AG09319 (cell line): ENCODE results near the gene SLC40A1.
A peak's percentile ranks its signal among the peaks of the same experiment; 100 is the strongest.

Source experiments
- DNase-seq: peaks from one replicate; pipeline ENCODE4 v3.0.0-alpha.2; 2010; ENCODE audit warnings: low read depth; ENCODE audit errors: extremely low read depth
- TF ChIP-seq, protein P1 (sequence below): IDR thresholded peaks from 2 replicates; pipeline ENCODE4 v1.5.1; 2011; ENCODE audit warnings: low read depth, mild to moderate bottlenecking, inconsistent platforms, low read length, moderate library complexity

The SLC40A1 gene

DNA sequence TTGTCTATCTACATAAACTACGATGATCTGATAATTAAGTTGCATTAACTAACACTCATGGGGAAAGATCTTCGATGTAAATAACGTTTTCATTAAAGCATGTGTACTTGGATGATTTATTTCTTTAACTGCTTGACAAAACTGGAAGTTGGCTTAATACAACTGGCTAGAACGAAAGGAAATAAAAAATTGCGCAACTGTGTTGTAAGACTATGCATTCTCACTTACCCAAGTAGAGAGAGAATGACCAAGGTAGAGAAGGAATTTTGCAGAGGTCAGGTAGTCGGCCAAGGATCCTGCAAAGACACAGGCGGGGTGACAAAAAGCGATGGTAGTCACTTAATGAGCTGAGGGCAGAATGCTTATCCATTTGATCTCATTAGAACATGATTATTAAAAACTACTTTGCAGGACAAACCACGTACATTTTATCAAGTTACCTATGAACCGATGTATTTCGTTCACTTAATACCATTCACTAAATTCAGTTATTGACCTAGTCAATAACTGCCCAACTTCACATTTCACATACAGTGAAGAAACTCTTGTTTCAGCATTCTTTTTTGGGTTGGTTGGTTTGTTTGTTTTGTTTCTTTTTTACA lies 900 bp downstream of the SLC40A1 start:
- no peak for DNase-seq
- TF ChIP-seq, protein P1, sequence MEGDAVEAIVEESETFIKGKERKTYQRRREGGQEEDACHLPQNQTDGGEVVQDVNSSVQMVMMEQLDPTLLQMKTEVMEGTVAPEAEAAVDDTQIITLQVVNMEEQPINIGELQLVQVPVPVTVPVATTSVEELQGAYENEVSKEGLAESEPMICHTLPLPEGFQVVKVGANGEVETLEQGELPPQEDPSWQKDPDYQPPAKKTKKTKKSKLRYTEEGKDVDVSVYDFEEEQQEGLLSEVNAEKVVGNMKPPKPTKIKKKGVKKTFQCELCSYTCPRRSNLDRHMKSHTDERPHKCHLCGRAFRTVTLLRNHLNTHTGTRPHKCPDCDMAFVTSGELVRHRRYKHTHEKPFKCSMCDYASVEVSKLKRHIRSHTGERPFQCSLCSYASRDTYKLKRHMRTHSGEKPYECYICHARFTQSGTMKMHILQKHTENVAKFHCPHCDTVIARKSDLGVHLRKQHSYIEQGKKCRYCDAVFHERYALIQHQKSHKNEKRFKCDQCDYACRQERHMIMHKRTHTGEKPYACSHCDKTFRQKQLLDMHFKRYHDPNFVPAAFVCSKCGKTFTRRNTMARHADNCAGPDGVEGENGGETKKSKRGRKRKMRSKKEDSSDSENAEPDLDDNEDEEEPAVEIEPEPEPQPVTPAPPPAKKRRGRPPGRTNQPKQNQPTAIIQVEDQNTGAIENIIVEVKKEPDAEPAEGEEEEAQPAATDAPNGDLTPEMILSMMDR = no peak

DNA sequence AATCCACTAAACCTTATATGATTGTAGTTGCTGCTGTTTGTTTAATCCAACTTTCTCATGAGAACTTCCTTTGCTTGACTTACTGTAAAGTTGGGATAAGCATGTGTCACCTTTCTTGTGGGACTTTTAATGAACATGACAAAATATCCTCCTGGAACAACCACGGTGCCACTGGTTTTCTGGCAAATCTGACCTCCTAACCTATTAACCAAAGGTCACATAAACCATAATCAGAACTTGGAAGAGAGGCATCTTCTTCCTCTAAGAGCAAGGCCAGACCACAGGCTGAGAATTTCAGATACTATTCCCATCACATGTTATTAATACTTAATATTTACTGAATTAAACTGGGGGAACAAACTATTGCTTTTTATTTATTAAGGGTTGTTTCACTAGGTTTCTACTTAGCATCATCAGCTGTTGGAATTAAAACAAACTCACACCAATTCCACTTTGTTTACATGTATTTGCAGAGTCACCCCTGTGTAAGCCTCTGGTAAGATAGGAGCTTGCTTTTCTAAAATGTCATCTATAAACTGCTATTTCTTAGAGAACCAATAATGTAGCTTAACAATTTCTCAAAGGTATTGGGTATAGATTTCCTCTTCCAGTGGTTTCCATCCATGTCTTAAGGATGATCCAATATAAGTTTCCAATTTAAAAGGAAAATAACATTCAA lies 2.2 kb downstream of the SLC40A1 start:
- TF ChIP-seq, protein P1 = no peak
- no peak for DNase-seq

DNA sequence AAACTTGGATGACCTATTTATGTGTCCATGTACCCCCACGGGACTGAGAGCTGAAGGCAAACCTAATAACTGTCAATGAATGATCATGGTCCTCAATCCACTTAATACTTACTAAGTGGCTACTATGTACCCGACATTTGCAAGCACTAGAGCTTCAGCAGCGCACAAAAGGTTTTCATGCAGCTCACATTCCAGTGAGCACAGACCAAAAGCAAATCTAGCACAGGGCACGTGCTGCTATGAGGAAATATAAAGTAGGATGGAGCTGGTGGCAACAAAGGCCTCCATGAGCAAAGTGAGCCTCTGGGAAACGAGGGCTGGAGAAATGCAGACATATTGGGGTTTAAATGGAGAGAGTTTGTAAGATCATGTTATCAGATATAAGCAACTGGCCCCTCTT lies 3.5 kb downstream of the SLC40A1 start:
- DNase-seq = no peak
- TF ChIP-seq, protein P1 = no peak

DNA sequence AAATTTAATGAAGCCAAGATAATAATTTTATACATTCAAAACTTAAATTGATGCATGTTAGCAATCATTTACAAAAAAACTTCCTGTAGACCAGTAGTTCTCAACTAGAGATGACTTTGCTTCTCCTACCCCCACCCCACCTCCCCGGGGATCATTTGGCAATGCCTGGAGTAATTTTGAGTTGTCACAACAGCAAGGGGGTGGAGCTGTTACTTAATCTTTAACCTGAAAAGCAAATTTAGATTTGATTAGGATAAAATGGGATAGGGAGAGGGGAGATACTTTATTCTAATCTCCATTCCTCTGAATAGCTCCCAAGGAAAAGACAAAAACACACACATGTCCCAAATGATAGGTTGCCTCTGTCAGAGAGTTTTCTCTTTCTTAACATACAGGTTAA lies 4.2 kb downstream of the SLC40A1 start:
- no peak for DNase-seq
- TF ChIP-seq, protein P1 = no peak

DNA sequence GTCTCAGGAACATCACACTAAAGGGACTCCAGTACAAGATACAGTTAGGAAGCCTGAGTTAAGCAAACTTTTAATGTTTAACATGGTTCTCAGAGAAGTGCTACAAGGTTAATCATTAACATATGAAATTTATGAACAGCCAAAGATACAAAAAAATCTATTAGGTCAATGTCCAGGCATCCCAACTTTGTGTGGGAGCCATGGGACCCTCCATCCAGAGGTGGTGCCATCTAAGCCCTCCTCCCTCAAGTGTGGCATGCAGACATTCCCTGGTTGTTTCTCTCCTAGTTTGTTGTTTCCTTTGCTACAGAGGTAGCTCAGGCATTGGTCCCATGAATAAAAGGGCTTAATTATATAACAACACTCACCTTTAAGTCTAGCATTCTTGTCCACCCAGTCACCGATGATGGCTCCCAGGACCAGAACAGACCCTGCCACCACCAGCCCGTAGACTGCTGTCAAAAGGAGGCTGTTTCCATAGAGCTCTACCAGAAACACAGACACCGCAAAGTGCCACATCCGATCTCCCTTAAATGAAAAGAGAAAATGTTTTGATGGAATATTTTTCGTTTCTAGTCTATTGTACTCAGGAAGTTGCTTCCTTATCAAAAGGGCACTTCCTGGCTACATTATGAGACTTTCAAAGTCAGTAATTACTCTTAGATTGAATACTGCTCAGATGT lies 5.7 kb downstream of the SLC40A1 start:
- DNase-seq = no peak
- TF ChIP-seq, protein P1 = no peak

DNA sequence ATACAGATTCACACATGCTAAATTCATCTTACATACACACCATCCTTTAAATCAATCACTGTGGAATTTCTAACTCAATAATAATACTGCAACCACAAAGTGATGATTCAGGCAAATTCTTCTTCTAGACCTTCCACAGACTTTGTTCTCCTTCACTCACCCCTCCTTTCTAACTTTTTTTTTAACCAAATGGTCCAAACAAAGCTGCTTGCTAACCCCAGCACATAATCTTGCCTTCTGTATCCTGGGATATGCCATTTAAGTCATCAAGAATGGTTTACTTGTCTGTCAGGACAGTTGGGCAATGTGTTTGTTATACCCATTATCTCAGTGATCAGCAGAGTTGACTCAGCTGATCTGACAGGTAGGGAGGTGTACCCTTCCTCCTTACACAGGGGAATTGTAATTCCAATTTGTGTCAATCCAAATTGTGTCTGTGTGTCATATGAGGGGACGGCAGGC lies 10.0 kb downstream of the SLC40A1 start:
- no peak for DNase-seq
- TF ChIP-seq, protein P1 = no peak

DNA sequence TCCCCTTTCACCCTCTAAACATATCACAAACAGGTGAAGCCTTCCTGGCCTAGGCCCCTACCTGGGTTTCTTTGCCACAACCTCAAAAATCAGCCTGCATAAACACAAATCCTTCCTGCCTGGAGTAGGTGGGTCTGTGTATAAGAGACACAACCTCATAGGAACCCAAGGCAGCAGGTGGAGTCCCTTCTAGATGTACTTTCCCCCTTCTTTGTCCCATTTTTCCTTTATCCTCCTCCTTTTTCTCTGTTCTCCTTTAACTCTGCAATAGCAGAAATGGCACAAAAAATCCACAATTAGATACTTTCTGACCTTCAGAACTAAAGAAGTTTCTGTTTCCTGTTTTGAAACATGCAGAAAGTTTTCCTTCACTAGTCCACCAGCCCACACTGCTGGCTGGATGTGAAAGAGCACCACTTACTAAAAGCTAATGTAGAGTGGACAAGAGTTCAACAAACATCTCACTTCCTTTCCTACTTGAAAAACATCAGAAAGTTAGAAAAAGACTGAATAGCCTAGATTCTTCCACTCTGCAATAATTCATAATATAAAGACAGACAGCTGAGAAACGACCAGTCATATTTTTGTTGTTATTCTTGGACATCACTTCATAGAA lies 11.2 kb downstream of the SLC40A1 start:
- DNase-seq = no peak
- TF ChIP-seq, protein P1 = peak; percentile 19
